Neural cell (in vitro differentiated cells): ENCODE measurements around the gene ASCC2. TPM values are rescaled to one million over a fixed set of nuclear protein-coding genes. Genes with fewer than 3 reads are reported as not detected.
"Not testable (repeated sequence)": the region's sequence is repeated elsewhere in the genome, so short reads cannot be mapped to it uniquely, and the experiment has no call there.

Experiments used
- H2AFZ ChIP-seq: fragments of 200-600, 300-800 bp; sonication (generic), shearing (Covaris generic); 2 replicates; pipeline ENCODE4 v1.6.0; 2014; ENCODE audit warnings: low read depth, mild to moderate bottlenecking, antibody characterized with exemption, low read length, moderate library complexity
- H3F3A ChIP-seq: fragments of 200-600 bp; shearing (Covaris generic); 2 replicates; pipeline ENCODE4 v1.6.1; 2016; ENCODE audit warnings: mild to moderate bottlenecking, moderate library complexity, mixed read lengths, antibody characterized with exemption, low read length; ENCODE audit not compliant: insufficient read depth, poor library complexity, severe bottlenecking
- H3K27ac ChIP-seq: fragments of 200-600, 300-800 bp; sonication (generic), shearing (Covaris generic); 2 replicates; pipeline ENCODE4 v1.5.1; 2014; ENCODE audit warnings: mild to moderate bottlenecking, low read length, moderate library complexity
- H3K27me3 ChIP-seq: fragments of 300-800, 200-600 bp; sonication (generic), shearing (Covaris generic); 2 replicates; pipeline ENCODE4 v1.6.0; 2014; ENCODE audit warnings: mild to moderate bottlenecking, low read depth, low read length, moderate library complexity; ENCODE audit not compliant: insufficient read depth
- H3K36me3 ChIP-seq: fragments of 300-800, 200-600 bp; sonication (generic), shearing (Covaris generic); 2 replicates; pipeline ENCODE4 v1.5.1; 2014; ENCODE audit warnings: mild to moderate bottlenecking, antibody characterized with exemption, low read length, moderate library complexity; ENCODE audit not compliant: insufficient read depth
- H3K4me2 ChIP-seq: fragments of 300-800, 200-600 bp; sonication (generic), shearing (Covaris generic); 2 replicates; pipeline ENCODE4 v1.6.0; 2014; ENCODE audit warnings: mild to moderate bottlenecking, low read length
- H3K4me3 ChIP-seq: fragments of 300-800, 200-600 bp; sonication (generic), shearing (Covaris generic); 2 replicates; pipeline ENCODE4 v1.5.1; 2014; ENCODE audit warnings: mild to moderate bottlenecking, low read length, moderate library complexity
- H3K79me2 ChIP-seq: fragments of 200-600 bp; shearing (Covaris generic); replicated peaks from 2 replicates; pipeline ENCODE4 v1.6.0; 2014; ENCODE audit warnings: mild to moderate bottlenecking, low read length, moderate library complexity; ENCODE audit not compliant: insufficient read depth
- H3K9ac ChIP-seq: fragments of 300-800, 200-600 bp; sonication (generic), shearing (Covaris generic); 2 replicates; pipeline ENCODE4 v1.6.1; 2016; ENCODE audit warnings: mild to moderate bottlenecking, low read length, mixed read lengths
- H3K9me2 ChIP-seq: fragments of 200-600 bp; shearing (Covaris generic); 2 replicates; pipeline ENCODE4 v1.6.1; 2016; ENCODE audit warnings: mild to moderate bottlenecking, low read length, mixed read lengths; ENCODE audit not compliant: insufficient read depth
- H3K9me3 ChIP-seq: fragments of 200-600, 300-800 bp; sonication (generic), shearing (Covaris generic); 2 replicates; pipeline ENCODE4 v1.6.1; 2016; ENCODE audit warnings: mild to moderate bottlenecking, mixed run types, low read length, moderate library complexity, mixed read lengths
- H4K20me1 ChIP-seq: fragments of 200-600 bp; shearing (Covaris generic); 2 replicates; pipeline ENCODE4 v1.6.1; 2016; ENCODE audit warnings: mild to moderate bottlenecking, mixed run types; ENCODE audit not compliant: insufficient read depth
- EP300 ChIP-seq: fragments of 450-650 bp; conservative IDR thresholded peaks from 2 replicates; pipeline ENCODE4 v1.6.1; 2014; ENCODE audit warnings: antibody characterized with exemption, mild to moderate bottlenecking, moderate library complexity; ENCODE audit not compliant: poor library complexity, severe bottlenecking
- EZH2 ChIP-seq: fragments of 200-600, 300-800 bp; shearing (Covaris generic), sonication (generic); IDR thresholded peaks from 2 replicates; pipeline ENCODE4 v1.6.1; 2014; ENCODE audit warnings: antibody characterized with exemption, low read length, borderline replicate concordance, mild to moderate bottlenecking; ENCODE audit not compliant: insufficient read depth, poor library complexity, severe bottlenecking
- MXI1 ChIP-seq: fragments of 450-650 bp; conservative IDR thresholded peaks from 2 replicates; pipeline ENCODE4 v1.6.1; 2014; ENCODE audit warnings: antibody characterized with exemption, mild to moderate bottlenecking; ENCODE audit not compliant: poor library complexity, severe bottlenecking
- POLR2AphosphoS5 ChIP-seq: IDR thresholded peaks from 2 replicates; pipeline ENCODE4 v1.6.1; 2012
- RAD21 ChIP-seq: fragments of 450-650 bp; conservative IDR thresholded peaks from 2 replicates; pipeline ENCODE4 v1.6.1; 2014; ENCODE audit warnings: antibody characterized with exemption, mild to moderate bottlenecking, moderate library complexity
- SMC3 ChIP-seq: fragments of 450-650 bp; conservative IDR thresholded peaks from 2 replicates; pipeline ENCODE4 v1.6.1; 2014; ENCODE audit warnings: antibody characterized with exemption, mild to moderate bottlenecking, moderate library complexity; ENCODE audit not compliant: poor library complexity
- TAF1 ChIP-seq: IDR thresholded peaks from 2 replicates; pipeline ENCODE4 v1.6.1; 2012; ENCODE audit warnings: low read depth
- polyA plus RNA-seq: library from polyadenylated mRNA; depleted of rRNA; stranded (reverse); fragments of >200 nt; gene quantifications from 2 replicates; pipeline ENCODE4 v1.2.3, GENCODE V29; 2014
- TF ChIP-seq, protein P1 (sequence below): fragments of 450-650 bp; IDR thresholded peaks from 2 replicates; pipeline ENCODE4 v1.5.1; 2014; ENCODE audit warnings: antibody characterized with exemption, mild to moderate bottlenecking, moderate library complexity; ENCODE audit not compliant: poor library complexity, severe bottlenecking
- TF ChIP-seq, protein P2 (sequence below): IDR thresholded peaks from 2 replicates; pipeline ENCODE4 v1.6.1; 2012; ENCODE audit warnings: borderline replicate concordance

The ASCC2 gene
- polyA plus RNA-seq, 1 donor from 2014 or later: 26.2 TPM

DNA sequence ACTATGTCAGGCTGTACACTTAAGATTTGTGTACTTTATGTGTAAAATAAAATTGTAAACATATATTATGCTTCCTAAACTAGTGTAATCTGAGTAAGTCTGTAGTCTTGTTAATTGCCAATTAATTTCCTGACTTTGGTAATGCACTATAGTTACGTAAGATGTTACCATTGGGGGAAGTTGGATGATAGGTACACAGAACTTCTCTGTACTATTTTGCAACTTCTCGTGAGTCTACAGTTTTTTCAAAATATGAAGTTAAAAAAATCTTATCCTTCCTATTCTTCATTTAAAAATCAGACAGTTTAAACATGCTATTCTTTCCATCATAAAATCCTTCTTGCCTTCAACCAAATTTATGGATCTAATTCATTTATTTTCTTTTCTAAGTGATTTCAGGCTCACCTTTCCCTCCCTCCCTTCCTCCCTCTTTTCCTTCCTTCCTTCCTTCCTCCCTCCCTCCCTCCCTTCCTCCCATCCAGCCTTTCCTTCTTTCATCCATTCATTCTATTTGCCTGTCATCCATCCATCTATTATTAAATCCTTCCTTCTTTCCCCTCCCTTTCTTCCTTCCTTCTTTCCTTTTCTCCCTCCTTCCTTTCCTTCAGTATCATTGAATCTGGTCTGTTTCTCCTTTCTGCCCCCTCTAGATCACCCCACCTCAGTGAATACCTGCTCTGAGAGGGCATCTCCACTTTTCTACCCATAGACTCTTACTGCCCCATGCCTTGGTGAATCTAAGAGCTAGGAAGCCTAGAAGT is 22.1 kb upstream of the ASCC2 start:
- TF ChIP-seq, protein P1, sequence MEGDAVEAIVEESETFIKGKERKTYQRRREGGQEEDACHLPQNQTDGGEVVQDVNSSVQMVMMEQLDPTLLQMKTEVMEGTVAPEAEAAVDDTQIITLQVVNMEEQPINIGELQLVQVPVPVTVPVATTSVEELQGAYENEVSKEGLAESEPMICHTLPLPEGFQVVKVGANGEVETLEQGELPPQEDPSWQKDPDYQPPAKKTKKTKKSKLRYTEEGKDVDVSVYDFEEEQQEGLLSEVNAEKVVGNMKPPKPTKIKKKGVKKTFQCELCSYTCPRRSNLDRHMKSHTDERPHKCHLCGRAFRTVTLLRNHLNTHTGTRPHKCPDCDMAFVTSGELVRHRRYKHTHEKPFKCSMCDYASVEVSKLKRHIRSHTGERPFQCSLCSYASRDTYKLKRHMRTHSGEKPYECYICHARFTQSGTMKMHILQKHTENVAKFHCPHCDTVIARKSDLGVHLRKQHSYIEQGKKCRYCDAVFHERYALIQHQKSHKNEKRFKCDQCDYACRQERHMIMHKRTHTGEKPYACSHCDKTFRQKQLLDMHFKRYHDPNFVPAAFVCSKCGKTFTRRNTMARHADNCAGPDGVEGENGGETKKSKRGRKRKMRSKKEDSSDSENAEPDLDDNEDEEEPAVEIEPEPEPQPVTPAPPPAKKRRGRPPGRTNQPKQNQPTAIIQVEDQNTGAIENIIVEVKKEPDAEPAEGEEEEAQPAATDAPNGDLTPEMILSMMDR: no peak
- no peak for TF ChIP-seq POLR2AphosphoS5
- TF ChIP-seq EP300: no peak
- TF ChIP-seq EZH2: no peak
- TF ChIP-seq MXI1: no peak
- TF ChIP-seq, protein P2, sequence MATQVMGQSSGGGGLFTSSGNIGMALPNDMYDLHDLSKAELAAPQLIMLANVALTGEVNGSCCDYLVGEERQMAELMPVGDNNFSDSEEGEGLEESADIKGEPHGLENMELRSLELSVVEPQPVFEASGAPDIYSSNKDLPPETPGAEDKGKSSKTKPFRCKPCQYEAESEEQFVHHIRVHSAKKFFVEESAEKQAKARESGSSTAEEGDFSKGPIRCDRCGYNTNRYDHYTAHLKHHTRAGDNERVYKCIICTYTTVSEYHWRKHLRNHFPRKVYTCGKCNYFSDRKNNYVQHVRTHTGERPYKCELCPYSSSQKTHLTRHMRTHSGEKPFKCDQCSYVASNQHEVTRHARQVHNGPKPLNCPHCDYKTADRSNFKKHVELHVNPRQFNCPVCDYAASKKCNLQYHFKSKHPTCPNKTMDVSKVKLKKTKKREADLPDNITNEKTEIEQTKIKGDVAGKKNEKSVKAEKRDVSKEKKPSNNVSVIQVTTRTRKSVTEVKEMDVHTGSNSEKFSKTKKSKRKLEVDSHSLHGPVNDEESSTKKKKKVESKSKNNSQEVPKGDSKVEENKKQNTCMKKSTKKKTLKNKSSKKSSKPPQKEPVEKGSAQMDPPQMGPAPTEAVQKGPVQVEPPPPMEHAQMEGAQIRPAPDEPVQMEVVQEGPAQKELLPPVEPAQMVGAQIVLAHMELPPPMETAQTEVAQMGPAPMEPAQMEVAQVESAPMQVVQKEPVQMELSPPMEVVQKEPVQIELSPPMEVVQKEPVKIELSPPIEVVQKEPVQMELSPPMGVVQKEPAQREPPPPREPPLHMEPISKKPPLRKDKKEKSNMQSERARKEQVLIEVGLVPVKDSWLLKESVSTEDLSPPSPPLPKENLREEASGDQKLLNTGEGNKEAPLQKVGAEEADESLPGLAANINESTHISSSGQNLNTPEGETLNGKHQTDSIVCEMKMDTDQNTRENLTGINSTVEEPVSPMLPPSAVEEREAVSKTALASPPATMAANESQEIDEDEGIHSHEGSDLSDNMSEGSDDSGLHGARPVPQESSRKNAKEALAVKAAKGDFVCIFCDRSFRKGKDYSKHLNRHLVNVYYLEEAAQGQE: no peak
- TF ChIP-seq SMC3: no peak
- TF ChIP-seq RAD21: no peak
- no peak for TF ChIP-seq TAF1
- no peaks in the 10 kb centered on the region for H3F3A ChIP-seq

DNA sequence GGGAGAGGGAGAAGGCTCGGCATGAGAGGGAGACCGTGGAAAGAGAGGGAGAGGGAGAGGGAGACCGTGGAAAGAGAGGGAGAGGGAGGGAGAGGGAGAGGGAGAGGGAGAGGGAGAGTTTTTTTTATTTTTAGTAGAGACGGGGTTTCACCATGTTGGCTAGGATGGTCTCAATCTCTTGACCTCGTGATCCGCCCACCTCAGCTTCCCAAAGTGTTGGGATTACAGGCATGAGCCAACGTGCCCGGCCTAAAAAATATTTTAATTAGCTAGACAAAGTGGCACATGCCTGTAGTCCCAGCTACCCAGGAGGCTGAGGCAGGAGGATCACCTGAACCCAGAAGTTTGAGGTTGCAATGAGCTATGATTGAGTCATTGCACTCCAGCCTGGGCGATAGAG is 21.0 kb upstream of the ASCC2 start:
- not testable (repeated sequence) for H4K20me1 ChIP-seq

More for the DNA sequence above, 22.1 kb upstream of the ASCC2 start:
- H3K4me2 ChIP-seq: no peak overlapping the region
- no peak overlapping the region for H2AFZ ChIP-seq
- H3K4me3 ChIP-seq: no peak overlapping the region
- no peaks in the 10 kb centered on the region for H4K20me1 ChIP-seq
- no peak overlapping the region for H3K27ac ChIP-seq
- H3K9ac ChIP-seq: no peak overlapping the region
- H3K9me2 ChIP-seq: no peaks in the 10 kb centered on the region
- H3K9me3 ChIP-seq: no peaks in the 10 kb centered on the region
- H3K36me3 ChIP-seq: no peaks in the 10 kb centered on the region
- no peaks in the 10 kb centered on the region for H3K79me2 ChIP-seq
- no peaks in the 10 kb centered on the region for H3K27me3 ChIP-seq

More for the DNA sequence above, 21.0 kb upstream of the ASCC2 start:
- not testable (repeated sequence) for H3K9ac ChIP-seq, H2AFZ ChIP-seq, H3K9me3 ChIP-seq, H3K79me2 ChIP-seq, H3K4me3 ChIP-seq, H3K9me2 ChIP-seq, H3K4me2 ChIP-seq, H3K27me3 ChIP-seq, H3F3A ChIP-seq, H3K27ac ChIP-seq, H3K36me3 ChIP-seq
